Lower leg skin (tissue), 3 donors: ENCODE data around the gene LLCFC1.

Source experiments
- CTCF ChIP-seq, 3 donors: fragments of 450-650 bp; IDR thresholded peaks; one replicate each; pipeline ENCODE4 v1.5.1; 2016; ENCODE audit warnings: antibody characterized with exemption in 3 of 3, mild to moderate bottlenecking in 3 of 3, moderate library complexity in 2 of 3
- POLR2A ChIP-seq, 2 donors: fragments of 450-650 bp; IDR thresholded peaks; one replicate each; pipeline ENCODE4 v1.6.1; 2016 to 2017; ENCODE audit warnings: antibody characterized with exemption in 2 of 2, mild to moderate bottlenecking in 1 of 2, moderate library complexity in 1 of 2

- no peak for TF ChIP-seq CTCF (IDR thresholded peaks at IDR 0.05)
- TF ChIP-seq POLR2A (IDR thresholded peaks at IDR 0.05) = no peak
Observed at GRCh38 chr7:142919656-142920055, 19.6 kb upstream of the LLCFC1 start.
